GM12878 (cell line): ENCODE data around the gene SPATA25.

Source experiments
- CBX5 ChIP-seq: sonication (generic); IDR thresholded peaks from 2 replicates; pipeline ENCODE4 v1.6.1; 2016; ENCODE audit warnings: low read depth, moderate library complexity, mild to moderate bottlenecking, inconsistent platforms
- CREB1 ChIP-seq: IDR thresholded peaks from 2 replicates; pipeline ENCODE4 v1.6.1; 2012; ENCODE audit warnings: low read depth, mild to moderate bottlenecking, inconsistent platforms
- EP300 ChIP-seq, 2 experiments: fragments of 150-350 bp in 1 of 2; IDR thresholded peaks; 2 replicates each; pipeline ENCODE4 v1.6.1; 2011 to 2012; ENCODE audit warnings: low read depth in 2 of 2, low read length in 2 of 2, borderline replicate concordance in 1 of 2, improper control_type of control experiment in 1 of 2, inconsistent platforms in 1 of 2; ENCODE audit not compliant: control insufficient read depth in 1 of 2
- ESRRA ChIP-seq: IDR thresholded peaks from 2 replicates; pipeline ENCODE4 v1.6.1; 2012; ENCODE audit warnings: mild to moderate bottlenecking, low read length, improper control_type of control experiment
- EZH2 ChIP-seq: IDR thresholded peaks from 2 replicates; pipeline ENCODE4 v1.6.1; 2012; ENCODE audit warnings: low read depth, mild to moderate bottlenecking, control low read depth, inconsistent platforms, low read length, borderline replicate concordance; ENCODE audit not compliant: control insufficient read depth
- POLR2A ChIP-seq: IDR thresholded peaks from 2 replicates; pipeline ENCODE4 v1.6.1; 2011; ENCODE audit warnings: low read depth, mild to moderate bottlenecking, low read length
- POLR2AphosphoS2 ChIP-seq: IDR thresholded peaks from 2 replicates; pipeline ENCODE4 v1.6.1; 2011; ENCODE audit warnings: low read depth, mild to moderate bottlenecking, low read length, improper control_type of control experiment, moderate library complexity
- RAD21 ChIP-seq: IDR thresholded peaks from 2 replicates; pipeline ENCODE4 v1.6.1; 2011; ENCODE audit warnings: mild to moderate bottlenecking, low read depth, low read length, moderate library complexity; ENCODE audit not compliant: insufficient read depth
- SMC3 ChIP-seq: IDR thresholded peaks from 2 replicates; pipeline ENCODE4 v1.6.1; 2011; ENCODE audit warnings: low read length, improper control_type of control experiment, borderline replicate concordance
- SREBF2 ChIP-seq: IDR thresholded peaks from 2 replicates; pipeline ENCODE4 v1.6.1; 2012; ENCODE audit warnings: mild to moderate bottlenecking, low read length
- ZSCAN29 ChIP-seq: fragments of 450-650 bp; IDR thresholded peaks from 2 replicates; pipeline ENCODE4 v1.6.1; 2017; ENCODE audit warnings: mild to moderate bottlenecking, moderate library complexity

DNA sequence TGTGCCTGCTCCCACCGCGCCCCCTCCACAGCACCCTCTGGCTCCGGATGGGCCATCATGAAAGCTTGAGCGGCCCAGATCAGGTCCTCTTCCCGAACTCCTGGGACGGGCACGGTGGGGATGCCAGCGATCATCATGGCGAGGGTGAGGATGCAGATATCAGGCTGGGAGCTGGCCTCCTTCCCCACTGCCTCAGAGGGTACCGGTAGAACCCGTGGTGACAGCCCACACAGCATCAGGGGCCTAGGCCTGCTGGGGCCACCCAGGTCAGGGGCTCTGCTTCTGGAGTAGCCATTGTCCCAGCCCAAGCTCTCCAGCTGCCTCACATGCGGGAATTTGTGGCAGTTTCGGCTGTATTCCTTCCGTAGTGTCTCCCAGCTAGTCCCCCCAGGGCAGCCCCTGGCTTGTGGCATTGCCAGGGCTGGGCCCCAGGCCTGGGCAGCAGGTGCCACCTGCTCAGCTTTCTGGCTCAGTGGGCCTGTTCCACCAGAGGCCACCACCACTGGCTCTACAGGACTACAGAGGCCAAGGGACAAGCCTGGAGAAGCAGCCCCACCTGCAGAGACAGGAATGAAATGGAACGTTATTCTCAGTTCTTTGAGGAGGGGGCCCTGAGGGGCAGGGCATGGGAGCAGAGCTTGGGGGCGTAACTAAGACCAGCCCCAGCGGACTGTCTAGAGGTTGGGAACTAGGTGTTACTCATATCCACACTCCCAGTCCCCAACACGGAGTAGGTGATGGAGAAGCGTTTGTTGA is 654 bp downstream of the SPATA25 start:
- TF ChIP-seq SMC3 (no peak), EZH2 (no peak), POLR2A (peak; percentile 46), CREB1 (no peak), ESRRA (no peak), SREBF2 (no peak), POLR2AphosphoS2 (no peak), CBX5 (no peak), EP300 (IDR thresholded peaks at IDR 0.05; ENCODE audit: borderline replicate concordance in 1 of 2, control insufficient read depth in 1 of 2, low read depth in 2 of 2, low read length in 2 of 2) (no peak), ZSCAN29 (no peak), RAD21 (no peak)
